H1 (cell line): ENCODE measurements around the gene PSME3. TPM values are rescaled to one million over a fixed set of nuclear protein-coding genes. Genes with fewer than 3 reads are reported as not detected.

Experiments used
- CTCF ChIA-PET: fragments of 300-600 bp; sonication (Branson Sonifier 250); formaldehyde crosslinking; loops from one replicate; lab custom pipeline; 2021; ENCODE audit not compliant: partially characterized antibody; lab: Charles Lee
- POLR2A ChIA-PET: fragments of 300-600 bp; sonication (Branson Sonifier 250); formaldehyde crosslinking; loops from one replicate; lab custom pipeline; 2021; ENCODE audit warnings: inconsistent platforms; ENCODE audit not compliant: partially characterized antibody; lab: Charles Lee
- DNase-seq, 2 experiments: peaks; one replicate each; pipeline versions ENCODE4 v3.0.0 to v3.0.0-alpha.2; 2010 to 2022; ENCODE audit warnings: low spot score in 2 of 2, low read depth in 1 of 2, mixed read lengths in 1 of 2
- FAIRE-seq: peaks from 2 replicates; lab custom pipeline; 2011; peaks lifted over from hg19 to GRCh38; lab: Jason Lieb, UNC
- H2AFZ ChIP-seq: 2 replicates; pipeline ENCODE4 v1.8.1; 2012; ENCODE audit warnings: low read length, inconsistent platforms
- H2AK5ac ChIP-seq: 2 replicates; pipeline ENCODE4 v1.6.1; 2013; ENCODE audit warnings: low read depth, low read length
- H2BK120ac ChIP-seq: replicated peaks from 2 replicates; pipeline ENCODE3; 2013; ENCODE audit warnings: low read depth, low read length, inconsistent platforms
- H2BK12ac ChIP-seq: 2 replicates; pipeline ENCODE4 v1.6.1; 2013; ENCODE audit warnings: low read depth, low read length
- H2BK15ac ChIP-seq: 2 replicates; pipeline ENCODE4 v1.6.1; 2013; ENCODE audit warnings: low read length
- H2BK20ac ChIP-seq: 2 replicates; pipeline ENCODE4 v1.6.1; 2013; ENCODE audit warnings: low read length
- H2BK5ac ChIP-seq: 2 replicates; pipeline ENCODE4 v1.6.1; 2013; ENCODE audit warnings: low read depth, low read length
- H3K14ac ChIP-seq: 2 replicates; pipeline ENCODE4 v1.6.1; 2013; ENCODE audit warnings: inconsistent platforms; ENCODE audit not compliant: insufficient read length
- H3K18ac ChIP-seq: 2 replicates; pipeline ENCODE4 v1.6.1; 2013; ENCODE audit warnings: low read length; ENCODE audit errors: extremely low read depth
- H3K23ac ChIP-seq: 2 replicates; pipeline ENCODE4 v1.6.1; 2013; ENCODE audit warnings: inconsistent platforms; ENCODE audit not compliant: insufficient read length
- H3K23me2 ChIP-seq: 2 replicates; pipeline ENCODE4 v1.6.1; 2013; ENCODE audit warnings: low read depth, low read length
- H3K27ac ChIP-seq: 2 replicates; pipeline ENCODE4 v1.6.1; 2011; ENCODE audit warnings: low read depth, low read length, inconsistent platforms
- H3K27me3 ChIP-seq, 4 experiments: replicated peaks in 1 of 4; 1 replicate in 1 of 4; 2 replicates in 3 of 4; pipeline versions ENCODE4 v1.6.1 to v1.8.1; 2011 to 2013; ENCODE audit warnings: low read length in 3 of 4, mild to moderate bottlenecking in 3 of 4, inconsistent platforms in 2 of 4, mixed read lengths in 2 of 4, moderate library complexity in 1 of 4; ENCODE audit not compliant: control insufficient read depth in 3 of 4, insufficient read depth in 3 of 4; ENCODE audit errors: extremely low read depth in 1 of 4
- H3K36me3 ChIP-seq, 4 experiments: 2 replicates each; pipeline versions ENCODE4 v1.6.1 to v1.8.1; 2011 to 2013; ENCODE audit warnings: mild to moderate bottlenecking in 4 of 4, low read length in 3 of 4, moderate library complexity in 2 of 4, control low read depth in 1 of 4, inconsistent platforms in 1 of 4; ENCODE audit not compliant: insufficient read depth in 4 of 4, control insufficient read depth in 2 of 4
- H3K4ac ChIP-seq: replicated peaks from 2 replicates; pipeline ENCODE3; 2013; ENCODE audit warnings: low read length, low read depth, mixed read lengths, inconsistent platforms; ENCODE audit not compliant: insufficient read length
- H3K4me1 ChIP-seq, 4 experiments: replicated peaks in 1 of 4; 1 replicate in 1 of 4; 2 replicates in 3 of 4; pipeline versions ENCODE4 v1.6.1 to v1.8.1; 2011 to 2013; ENCODE audit warnings: low read length in 3 of 4, inconsistent platforms in 2 of 4, mixed read lengths in 1 of 4; ENCODE audit not compliant: insufficient read depth in 4 of 4, control insufficient read depth in 3 of 4
- H3K4me2 ChIP-seq, 2 experiments: 2 replicates each; pipeline versions ENCODE4 v1.6.1 to v1.8.1; 2011 to 2013; ENCODE audit warnings: low read depth in 2 of 2, low read length in 2 of 2, control low read depth in 1 of 2, inconsistent platforms in 1 of 2, mild to moderate bottlenecking in 1 of 2; ENCODE audit not compliant: insufficient read depth in 1 of 2
- H3K4me3 ChIP-seq, 4 experiments: fragments of 200-600, 300-600 bp in 1 of 4; sonication (generic), shearing (Covaris generic), sonication (Bioruptor Twin) in 1 of 4; 2 replicates each; pipeline versions ENCODE4 v1.5.1 to v1.8.1; 2011 to 2016; ENCODE audit warnings: low read length in 4 of 4, low read depth in 3 of 4, control low read depth in 2 of 4, inconsistent platforms in 2 of 4, mild to moderate bottlenecking in 2 of 4, mixed read lengths in 1 of 4, moderate library complexity in 1 of 4; ENCODE audit not compliant: insufficient read depth in 2 of 4; ENCODE audit errors: extremely low read depth in 1 of 4
- H3K56ac ChIP-seq: replicated peaks from 2 replicates; pipeline ENCODE3; 2013; ENCODE audit warnings: low read depth, mild to moderate bottlenecking, mixed read lengths, low read length, inconsistent platforms; ENCODE audit not compliant: insufficient read length
- H3K79me1 ChIP-seq: 2 replicates; pipeline ENCODE4 v1.6.1; 2013; ENCODE audit warnings: low read depth, low read length, control low read depth
- H3K79me2 ChIP-seq, 2 experiments: 2 replicates each; pipeline versions ENCODE4 v1.6.1 to v1.8.1; 2012 to 2013; ENCODE audit warnings: low read length in 2 of 2, mild to moderate bottlenecking in 2 of 2, inconsistent platforms in 1 of 2; ENCODE audit not compliant: insufficient read depth in 2 of 2, control insufficient read depth in 1 of 2
- H3K9ac ChIP-seq, 4 experiments: replicated peaks in 1 of 4; 1 replicate in 1 of 4; 2 replicates in 3 of 4; pipeline versions ENCODE4 v1.6.1 to v1.8.1; 2011 to 2013; ENCODE audit warnings: low read depth in 3 of 4, low read length in 3 of 4, control low read depth in 2 of 4, mild to moderate bottlenecking in 2 of 4, moderate library complexity in 2 of 4, inconsistent platforms in 1 of 4; ENCODE audit errors: extremely low read depth in 1 of 4
- H3K9me3 ChIP-seq, 2 experiments: 2 replicates each; pipeline versions ENCODE4 v1.6.1 to v1.8.1; 2012 to 2013; ENCODE audit warnings: mild to moderate bottlenecking in 2 of 2, moderate library complexity in 2 of 2, control low read depth in 1 of 2, inconsistent platforms in 1 of 2, low read depth in 1 of 2, low read length in 1 of 2, mixed read lengths in 1 of 2; ENCODE audit not compliant: insufficient read depth in 2 of 2
- H4K20me1 ChIP-seq, 2 experiments: replicated peaks in 1 of 2; 2 replicates each; pipeline versions ENCODE3 to v1.8.1; 2011 to 2013; ENCODE audit warnings: inconsistent platforms in 2 of 2, low read length in 2 of 2, mild to moderate bottlenecking in 1 of 2; ENCODE audit not compliant: insufficient read depth in 2 of 2, control insufficient read depth in 1 of 2
- H4K5ac ChIP-seq: 2 replicates; pipeline ENCODE4 v1.6.1; 2013; ENCODE audit warnings: low read length, low read depth, mixed read lengths, inconsistent platforms; ENCODE audit not compliant: insufficient read length
- H4K8ac ChIP-seq: 2 replicates; pipeline ENCODE4 v1.8.0; 2013; ENCODE audit warnings: mild to moderate bottlenecking, moderate library complexity, low read length, inconsistent platforms; ENCODE audit not compliant: insufficient read depth; ENCODE audit errors: extremely low read depth
- H4K91ac ChIP-seq: replicated peaks from 2 replicates; pipeline ENCODE3; 2013; ENCODE audit warnings: low read length, mixed read lengths, inconsistent platforms; ENCODE audit not compliant: insufficient read length
- ATF3 ChIP-seq: IDR thresholded peaks from 2 replicates; pipeline ENCODE4 v1.6.1; 2011; ENCODE audit warnings: low read depth, mild to moderate bottlenecking, low read length; ENCODE audit not compliant: insufficient read depth
- RBBP5 ChIP-seq: IDR thresholded peaks from 2 replicates; pipeline ENCODE4 v1.7.1; 2012; ENCODE audit warnings: low read depth, mild to moderate bottlenecking, inconsistent platforms, low read length, moderate library complexity, borderline replicate concordance
- TBP ChIP-seq: IDR thresholded peaks from 2 replicates; pipeline ENCODE4 v1.6.1; 2011; ENCODE audit warnings: low read depth, low read length, improper control_type of control experiment
- WGBS, 2 experiments: shearing (Covaris generic) in 1 of 2; methylation state at CpG; one replicate each; pipeline versions ENCODE4 v1.1.6 to v1.1.7; 2013 to 2015; ENCODE audit warnings: low lambda C conversion rate in 2 of 2, mixed read lengths in 2 of 2, inconsistent platforms in 1 of 2, low coverage in 1 of 2, missing lambda C conversion rate in 1 of 2; ENCODE audit not compliant: insufficient replicate concordance in 2 of 2, insufficient coverage in 1 of 2, insufficient read length in 1 of 2; ENCODE audit errors: extremely low coverage in 1 of 2, missing lambda C conversion rate in 1 of 2; 5-methylcytosine and 5-hydroxymethylcytosine counted together
- polyA plus RNA-seq, 7 experiments: library from polyadenylated mRNA; depleted of rRNA in 3 of 7; stranded (reverse) in 5 of 7; unstranded in 2 of 7; fragments of >200 nt in 5 of 7; fragments of 200-250 nt in 2 of 7; gene quantifications; 1 replicate in 5 of 7; 2 replicates in 1 of 7; 4 replicates in 1 of 7; pipeline versions ENCODE4 v1.2.1 to v1.2.3, GENCODE V29; 2011 to 2013; ENCODE audit warnings: missing spikeins in 2 of 7, mixed read lengths in 2 of 7
- total RNA-seq: library from RNA; stranded (reverse); fragmentation: NEBNext Ultra II Directional; extraction: Animal tissue kit (Norgen Biotek cat#: 25700); gene quantifications from 2 replicates; pipeline ENCODE4 v1.2.1, GENCODE V29; 2021

Gene PSME3
- total and polyA plus RNA-seq, 2 of the 8 experiments (the other 6 are each of a cell fraction or from before 2014, with no cell fraction given): 149 to 224 TPM

- no peak overlapping the region for H3K27ac ChIP-seq
- H2BK12ac ChIP-seq: no peak overlapping the region
- H3K36me3 ChIP-seq: no peaks in the 10 kb centered on the region
- ChIA-PET POLR2A (interaction anchor here (0.5 to 1.6 kb wide), 2 partner anchors 41 to 246 kb away, joined by 3 to 4 read pairs; partner anchors contain the start of gene BRCA1), CTCF (interaction anchor here (0.8 to 2.5 kb wide), 5 partner anchors 11 to 275 kb away, joined by 3 to 11 read pairs (median 4); partner anchors contain the start of gene AOC2)
- H3K4me3 ChIP-seq: no peak overlapping the region
- no peaks in the 10 kb centered on the region for H3K79me1 ChIP-seq
- H3K23ac ChIP-seq: no peak overlapping the region
- no peaks in the 10 kb centered on the region; the same call in 1 of the 2 replicates for H3K23me2 ChIP-seq
- H2BK20ac ChIP-seq: no peak overlapping the region
- no peaks in the 10 kb centered on the region for H3K9me3 ChIP-seq
- no peak overlapping the region for H2AFZ ChIP-seq
- no peak overlapping the region for H2BK15ac ChIP-seq
- no peaks in the 10 kb centered on the region for H3K79me2 ChIP-seq
- peaks cover 0 to 5% (median 0%) of the 10 kb centered on the region in 4 experiments; a peak in 4 of 7 replicates for H3K27me3 ChIP-seq
- no peak overlapping the region for H4K5ac ChIP-seq
- H3K4ac ChIP-seq: no peak overlapping the region
- no peak overlapping the region for H2BK120ac ChIP-seq
- no peak overlapping the region for H2BK5ac ChIP-seq
- no peak overlapping the region for H3K14ac ChIP-seq
- H3K56ac ChIP-seq: no peak overlapping the region
- H3K4me1 ChIP-seq: peaks cover 0 to 8% (median 5%) of the 10 kb centered on the region in 4 experiments; a peak in 4 of 7 replicates
- H3K18ac ChIP-seq: no peak overlapping the region
- no peak overlapping the region for H4K91ac ChIP-seq
- H2AK5ac ChIP-seq: no peak overlapping the region
- FAIRE-seq (no peak), DNase-seq (no peak)
- 71% methylated on average over 6 of the region's 6 CpGs; no CpG with 5 or more reads in 1 of the 2 experiments for WGBS, 2 experiments
- no peaks in the 10 kb centered on the region for H4K20me1 ChIP-seq
- H4K8ac ChIP-seq: no peak overlapping the region
- H3K4me2 ChIP-seq: no peak overlapping the region
- TF ChIP-seq ATF3 (no peak), TBP (no peak), RBBP5 (no peak)
- H3K9ac ChIP-seq: no peak overlapping the region
Observed at GRCh38 chr17:42879596-42879985, 46.4 kb downstream of the PSME3 start.
